K562 (cell line): ENCODE results near the gene NTSR2. TPM values are rescaled to one million over a fixed set of nuclear protein-coding genes. Genes with fewer than 3 reads are reported as not detected.

ENCODE experiments used
- ATAC-seq: fragments of 200-7000 bp; cut with Tn5 transposase; 3 replicates; pipeline ENCODE4 v1.9.1; 2020; ENCODE audit warnings: moderate library complexity
- BruUV-seq: library from RNA; stranded (reverse); fragments of 400-500 nt; replicated peaks from 2 replicates; lab custom pipeline; 2021; lab: Mats Ljungman, UMichigan
- CTCF ChIA-PET: fragments of 300-600 bp; formaldehyde crosslinking; extraction: SDS; loops from one replicate; lab custom pipeline; 2021; ENCODE audit warnings: low intra/inter-chr PET ratio; lab: Yijun Ruan, JAX
- POLR2A ChIA-PET: fragments of 300-600, 350-650 bp; sonication (Branson Sonifier 250); formaldehyde crosslinking; extraction: SDS; loops from one replicate; lab custom pipeline; 2021; ENCODE audit warnings: antibody characterized with exemption, inconsistent platforms; lab: Yijun Ruan, JAX
- DNase-seq, 4 experiments: peaks; one replicate each; pipeline versions ENCODE4 v3.0.0 to v3.0.0-alpha.2; 2011 to 2018; ENCODE audit warnings: low spot score in 3 of 4, mixed read lengths in 3 of 4; ENCODE audit errors: extremely low read depth in 1 of 4
- FAIRE-seq: peaks from 2 replicates; lab custom pipeline; 2011; peaks lifted over from hg19 to GRCh38; lab: Jason Lieb, UNC
- H2AFZ ChIP-seq: 2 replicates; pipeline ENCODE4 v1.6.0; 2011; ENCODE audit warnings: low read depth, low read length, control low read depth, inconsistent platforms
- H3K27ac ChIP-seq: fragments of 200-600 bp; 3 replicates; pipeline ENCODE4 v1.8.0; 2011; ENCODE audit warnings: low read depth, mild to moderate bottlenecking, control low read depth, inconsistent platforms, low read length, moderate library complexity, mixed read lengths; ENCODE audit errors: extremely low read depth
- H3K27me3 ChIP-seq, 2 experiments: fragments of 300-600 bp in 1 of 2; 2 replicates in 1 of 2; 3 replicates in 1 of 2; pipeline versions ENCODE4 v1.6.0 to v1.8.0; 2011; ENCODE audit warnings: inconsistent platforms in 2 of 2, low read length in 2 of 2, mild to moderate bottlenecking in 1 of 2, mixed read lengths in 1 of 2, moderate library complexity in 1 of 2; ENCODE audit not compliant: control insufficient read depth in 2 of 2, insufficient read depth in 2 of 2
- H3K36me3 ChIP-seq: fragments of 300-600 bp; 3 replicates; pipeline ENCODE4 v1.8.0; 2011; ENCODE audit warnings: mild to moderate bottlenecking, low read length, inconsistent platforms; ENCODE audit not compliant: control insufficient read depth, insufficient read depth
- H3K4me1 ChIP-seq, 2 experiments: fragments of 200-600 bp in 1 of 2; replicated peaks in 1 of 2; 2 replicates in 1 of 2; 3 replicates in 1 of 2; pipeline versions ENCODE4 v1.5.1 to v1.8.0; 2011; ENCODE audit warnings: inconsistent platforms in 2 of 2, low read length in 2 of 2, mild to moderate bottlenecking in 1 of 2, mixed read lengths in 1 of 2, moderate library complexity in 1 of 2; ENCODE audit not compliant: control insufficient read depth in 2 of 2, insufficient read depth in 2 of 2
- H3K4me2 ChIP-seq: 2 replicates; pipeline ENCODE4 v1.6.1; 2011; ENCODE audit warnings: low read length, control low read depth, inconsistent platforms, mixed read lengths; ENCODE audit not compliant: insufficient read depth
- H3K4me3 ChIP-seq: fragments of 200-600 bp; sonication (generic), shearing (Covaris generic); 2 replicates; pipeline ENCODE4 v1.5.1; 2016; ENCODE audit warnings: control low read depth, inconsistent platforms
- H3K79me2 ChIP-seq: fragments of 200-600 bp; 3 replicates; pipeline ENCODE4 v1.8.0; 2011; ENCODE audit warnings: low read length, inconsistent platforms; ENCODE audit not compliant: control insufficient read depth, insufficient read depth
- H3K9ac ChIP-seq, 2 experiments: 2 replicates each; pipeline versions ENCODE4 v1.6.0 to v1.6.1; 2011; ENCODE audit warnings: low read depth in 2 of 2, low read length in 2 of 2, control low read depth in 1 of 2, inconsistent platforms in 1 of 2, mild to moderate bottlenecking in 1 of 2, mixed read lengths in 1 of 2; ENCODE audit not compliant: insufficient read depth in 1 of 2
- H3K9me1 ChIP-seq: one replicate; pipeline ENCODE4 v1.6.0; 2011; ENCODE audit warnings: inconsistent platforms, mild to moderate bottlenecking, low read length, moderate library complexity; ENCODE audit not compliant: control insufficient read depth, insufficient read depth
- H3K9me3 ChIP-seq: replicated peaks from 2 replicates; pipeline ENCODE4 v1.5.1; 2011; ENCODE audit warnings: low read depth, low read length, inconsistent platforms; ENCODE audit not compliant: control insufficient read depth, insufficient read depth
- H4K20me1 ChIP-seq: replicated peaks from 2 replicates; pipeline ENCODE4 v1.6.1; 2011; ENCODE audit warnings: low read length, inconsistent platforms, mixed read lengths; ENCODE audit not compliant: control insufficient read depth, insufficient read depth
- BRF1 ChIP-seq: IDR thresholded peaks from 3 replicates; pipeline ENCODE4 v1.6.1; 2011; ENCODE audit warnings: borderline replicate concordance, mild to moderate bottlenecking; ENCODE audit not compliant: insufficient read length; ENCODE audit errors: extremely low read depth
- MAFG ChIP-seq: fragments of 450-650 bp; conservative IDR thresholded peaks from 2 replicates; pipeline ENCODE4 v1.6.1; 2016; ENCODE audit warnings: missing genetic modification characterization, missing compliant biosample characterization
- MTA1 ChIP-seq: fragments of 450-650 bp; IDR thresholded peaks from 2 replicates; pipeline ENCODE4 v1.6.1; 2017; ENCODE audit warnings: borderline replicate concordance
- NUFIP1 ChIP-seq: fragments of 450-650 bp; IDR thresholded peaks from 2 replicates; pipeline ENCODE4 v1.6.1; 2018; ENCODE audit not compliant: partially characterized antibody
- STAG1 ChIP-seq: sonication (generic); formaldehyde crosslinking; IDR thresholded peaks from 2 replicates; pipeline ENCODE4 v1.5.0; 2020; ENCODE audit warnings: missing genetic modification reagents, borderline replicate concordance
- ZNF318 ChIP-seq, 2 experiments: fragments of 450-650 bp; IDR thresholded peaks; 2 replicates each; pipeline ENCODE4 v1.6.1; 2016; ENCODE audit warnings: mild to moderate bottlenecking in 2 of 2, borderline replicate concordance in 1 of 2, low read depth in 1 of 2, moderate library complexity in 1 of 2
- WGBS: fragments of 100-300 bp; shearing (Covaris generic); methylation state at CpG from one replicate; pipeline ENCODE4 v1.1.6; 2016; ENCODE audit warnings: low coverage, mixed read lengths; ENCODE audit not compliant: insufficient coverage; ENCODE audit errors: missing lambda C conversion rate; 5-methylcytosine and 5-hydroxymethylcytosine counted together
- in situ Hi-C: fragments of 300-500 bp; cut with MboI; formaldehyde crosslinking; loops from 4 replicates; pipeline ENCODE4 v1.15.0; 2018; ENCODE audit warnings: inconsistent platforms, mixed read lengths
- intact Hi-C: fragments of 100-400 bp; cut with micrococcal nuclease; formaldehyde crosslinking; loops from 2 replicates; pipeline ENCODE4 v1.14.2; 2022
- polyA plus RNA-seq, 8 experiments: library from polyadenylated mRNA; depleted of rRNA in 4 of 8; stranded (reverse) in 5 of 8; unstranded in 3 of 8; fragments of >200 nt; fragmentation: Nextera tagmentation in 2 of 8; fragmentation: Illumina TruSeq in 1 of 8; extraction: Ambion mirVana in 2 of 8; extraction: Trizol in 1 of 8; gene quantifications; 2 replicates each; pipeline versions ENCODE4 v1.2.1 to v1.2.3, GENCODE V29; 2011 to 2014; ENCODE audit warnings: inconsistent platforms in 1 of 8, missing spikeins in 1 of 8
- total RNA-seq, 7 experiments: library from RNA; depleted of rRNA in 6 of 7; stranded (reverse); fragments of >200 nt in 6 of 7; fragmentation: Illumina TruSeq in 2 of 7; extraction: Trizol in 2 of 7; gene quantifications; 2 replicates each; pipeline versions ENCODE4 v1.2.1 to v1.2.3, GENCODE V29; 2011 to 2021; ENCODE audit warnings: low replicate concordance in 1 of 7
- TF ChIP-seq, protein P1 (sequence below): fragments of 250-450 bp; sonication (Bioruptor Pico); IDR thresholded peaks from 2 replicates; pipeline ENCODE4 v1.4.0; 2020

Gene NTSR2
- total and polyA plus RNA-seq, 9 of the 15 experiments (the other 6 are each of a cell fraction or from before 2014, with no cell fraction given) = not detected

DNA sequence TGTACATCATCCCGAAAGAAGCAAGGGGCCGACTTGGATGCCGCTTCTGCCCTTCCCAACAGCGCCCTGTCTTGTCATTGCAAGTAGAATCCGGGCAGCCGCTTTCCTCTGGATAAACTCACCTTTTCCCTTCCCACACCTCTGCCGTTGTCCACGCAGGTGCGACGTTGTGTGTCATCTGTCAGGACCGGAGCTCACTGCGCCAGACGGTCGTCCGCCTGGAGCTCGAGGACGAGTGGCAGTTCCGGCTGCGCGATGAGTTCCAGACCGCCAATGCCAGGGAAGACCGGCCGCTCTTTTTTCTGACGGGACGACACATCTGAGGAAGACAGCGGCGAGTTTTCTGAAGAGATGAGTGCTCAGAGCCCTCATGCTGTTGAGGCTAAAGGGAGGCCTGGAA is 29.9 kb downstream of the NTSR2 start:
- H3K9me1 ChIP-seq = no peaks in the 10 kb centered on the region
- no peak overlapping the region for H3K27ac ChIP-seq
- no peaks in the 10 kb centered on the region for H3K36me3 ChIP-seq
- ATAC-seq = no peak
- H3K9me3 ChIP-seq = no peaks in the 10 kb centered on the region
- no peak overlapping the region for H2AFZ ChIP-seq
- ChIA-PET POLR2A (interaction anchor here (0.7 kb wide), 1 partner anchor 121 kb away, joined by 4 read pairs; no protein-coding TSS in a partner anchor), CTCF (no interaction called here)
- intact Hi-C loops (no loop called here), in situ Hi-C loops (no loop called here)
- peaks cover 0 to 6% of the 10 kb centered on the region in 2 experiments; a peak in 1 of 5 replicates for H3K4me1 ChIP-seq
- no peak for FAIRE-seq
- no peak overlapping the region for H3K4me2 ChIP-seq
- no TSS peak for BruUV-seq
- 16% methylated on average over 23 of the region's 27 CpGs for WGBS
- peaks cover 42 to 70% of the 10 kb centered on the region in 2 experiments for H3K27me3 ChIP-seq
- no peak overlapping the region for H3K9ac ChIP-seq
- DNase-seq = no peak
- no peaks in the 10 kb centered on the region for H3K79me2 ChIP-seq
- 0 out of 2 replicates have a peak, but pooled peaks cover 2% of the 10 kb centered on the region for H4K20me1 ChIP-seq
- no peak overlapping the region for H3K4me3 ChIP-seq
- TF ChIP-seq NUFIP1 (no peak), BRF1 (no peak), MTA1 (no peak), ZNF318 (IDR thresholded peaks at IDR 0.05; ENCODE audit: borderline replicate concordance in 1 of 2, low read depth in 1 of 2) (no peak), STAG1 (no peak), MAFG (no peak)
- TF ChIP-seq, protein P1, sequence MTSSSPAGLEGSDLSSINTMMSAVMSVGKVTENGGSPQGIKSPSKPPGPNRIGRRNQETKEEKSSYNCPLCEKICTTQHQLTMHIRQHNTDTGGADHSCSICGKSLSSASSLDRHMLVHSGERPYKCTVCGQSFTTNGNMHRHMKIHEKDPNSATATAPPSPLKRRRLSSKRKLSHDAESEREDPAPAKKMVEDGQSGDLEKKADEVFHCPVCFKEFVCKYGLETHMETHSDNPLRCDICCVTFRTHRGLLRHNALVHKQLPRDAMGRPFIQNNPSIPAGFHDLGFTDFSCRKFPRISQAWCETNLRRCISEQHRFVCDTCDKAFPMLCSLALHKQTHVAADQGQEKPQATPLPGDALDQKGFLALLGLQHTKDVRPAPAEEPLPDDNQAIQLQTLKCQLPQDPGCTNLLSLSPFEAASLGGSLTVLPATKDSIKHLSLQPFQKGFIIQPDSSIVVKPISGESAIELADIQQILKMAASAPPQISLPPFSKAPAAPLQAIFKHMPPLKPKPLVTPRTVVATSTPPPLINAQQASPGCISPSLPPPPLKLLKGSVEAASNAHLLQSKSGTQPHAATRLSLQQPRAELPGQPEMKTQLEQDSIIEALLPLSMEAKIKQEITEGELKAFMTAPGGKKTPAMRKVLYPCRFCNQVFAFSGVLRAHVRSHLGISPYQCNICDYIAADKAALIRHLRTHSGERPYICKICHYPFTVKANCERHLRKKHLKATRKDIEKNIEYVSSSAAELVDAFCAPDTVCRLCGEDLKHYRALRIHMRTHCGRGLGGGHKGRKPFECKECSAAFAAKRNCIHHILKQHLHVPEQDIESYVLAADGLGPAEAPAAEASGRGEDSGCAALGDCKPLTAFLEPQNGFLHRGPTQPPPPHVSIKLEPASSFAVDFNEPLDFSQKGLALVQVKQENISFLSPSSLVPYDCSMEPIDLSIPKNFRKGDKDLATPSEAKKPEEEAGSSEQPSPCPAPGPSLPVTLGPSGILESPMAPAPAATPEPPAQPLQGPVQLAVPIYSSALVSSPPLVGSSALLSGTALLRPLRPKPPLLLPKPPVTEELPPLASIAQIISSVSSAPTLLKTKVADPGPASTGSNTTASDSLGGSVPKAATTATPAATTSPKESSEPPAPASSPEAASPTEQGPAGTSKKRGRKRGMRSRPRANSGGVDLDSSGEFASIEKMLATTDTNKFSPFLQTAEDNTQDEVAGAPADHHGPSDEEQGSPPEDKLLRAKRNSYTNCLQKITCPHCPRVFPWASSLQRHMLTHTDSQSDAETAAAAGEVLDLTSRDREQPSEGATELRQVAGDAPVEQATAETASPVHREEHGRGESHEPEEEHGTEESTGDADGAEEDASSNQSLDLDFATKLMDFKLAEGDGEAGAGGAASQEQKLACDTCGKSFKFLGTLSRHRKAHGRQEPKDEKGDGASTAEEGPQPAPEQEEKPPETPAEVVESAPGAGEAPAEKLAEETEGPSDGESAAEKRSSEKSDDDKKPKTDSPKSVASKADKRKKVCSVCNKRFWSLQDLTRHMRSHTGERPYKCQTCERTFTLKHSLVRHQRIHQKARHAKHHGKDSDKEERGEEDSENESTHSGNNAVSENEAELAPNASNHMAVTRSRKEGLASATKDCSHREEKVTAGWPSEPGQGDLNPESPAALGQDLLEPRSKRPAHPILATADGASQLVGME (CRISPR knock-in tag) = no peak
